ENCODE data around the gene PYM1.

Gene PYM1

GRCh38 chr12:55927588-55928502, at the start of gene PYM1:
Gene PYM1 (minus strand): TSS chr12:55927894. CDS start chr12:55927761, 133 bp downstream.
- peak; percentile 79 to 81 for DNase-seq (ENCODE audit: low read depth in 2 of 2)
- H3K4me3 ChIP-seq (replicated peaks in 1 of 2; ENCODE audit: low read depth in 2 of 2, low read length in 2 of 2) = peak within 1 kb of the TSS; percentile 89 to 93
- TF ChIP-seq, protein P1, sequence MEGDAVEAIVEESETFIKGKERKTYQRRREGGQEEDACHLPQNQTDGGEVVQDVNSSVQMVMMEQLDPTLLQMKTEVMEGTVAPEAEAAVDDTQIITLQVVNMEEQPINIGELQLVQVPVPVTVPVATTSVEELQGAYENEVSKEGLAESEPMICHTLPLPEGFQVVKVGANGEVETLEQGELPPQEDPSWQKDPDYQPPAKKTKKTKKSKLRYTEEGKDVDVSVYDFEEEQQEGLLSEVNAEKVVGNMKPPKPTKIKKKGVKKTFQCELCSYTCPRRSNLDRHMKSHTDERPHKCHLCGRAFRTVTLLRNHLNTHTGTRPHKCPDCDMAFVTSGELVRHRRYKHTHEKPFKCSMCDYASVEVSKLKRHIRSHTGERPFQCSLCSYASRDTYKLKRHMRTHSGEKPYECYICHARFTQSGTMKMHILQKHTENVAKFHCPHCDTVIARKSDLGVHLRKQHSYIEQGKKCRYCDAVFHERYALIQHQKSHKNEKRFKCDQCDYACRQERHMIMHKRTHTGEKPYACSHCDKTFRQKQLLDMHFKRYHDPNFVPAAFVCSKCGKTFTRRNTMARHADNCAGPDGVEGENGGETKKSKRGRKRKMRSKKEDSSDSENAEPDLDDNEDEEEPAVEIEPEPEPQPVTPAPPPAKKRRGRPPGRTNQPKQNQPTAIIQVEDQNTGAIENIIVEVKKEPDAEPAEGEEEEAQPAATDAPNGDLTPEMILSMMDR (IDR thresholded peaks at IDR 0.05; ENCODE audit: low read depth, low read length) = no peak

- peak; percentile 58 to 59 for DNase-seq (ENCODE audit: low read depth in 2 of 2)
These were observed 46.6 kb upstream of the PYM1 start for GRCh38 chr12:55974308-55974730.

GRCh38 chr12:55973599-55974307, 46.1 kb upstream of the PYM1 start, which contains the start of gene RAB5B:
Gene RAB5B (plus strand): TSS chr12:55974078. CDS start chr12:55986961, 12,883 bp downstream.
- H3K4me3 ChIP-seq (replicated peaks in 1 of 2; ENCODE audit: low read depth in 2 of 2, low read length in 2 of 2) = peak within 1 kb of the TSS; percentile 97
- TF ChIP-seq, protein P1 (IDR thresholded peaks at IDR 0.05; ENCODE audit: low read depth, low read length) = peak; percentile 29
- DNase-seq (ENCODE audit: low read depth in 2 of 2) = peak; percentile 100

More at GRCh38 chr12:55974308-55974730, 46.6 kb upstream of the PYM1 start:
- TF ChIP-seq, protein P1 (IDR thresholded peaks at IDR 0.05; ENCODE audit: low read depth, low read length) = no peak
- peak overlapping the region; percentile 97 for H3K4me3 ChIP-seq (replicated peaks in 1 of 2; ENCODE audit: low read depth in 2 of 2, low read length in 2 of 2)

GRCh38 chr12:55972911-55973598, 45.4 kb upstream of the PYM1 start:
- DNase-seq (ENCODE audit: low read depth in 2 of 2) = peak in 1 of 2 donors; percentile 66
- TF ChIP-seq, protein P1 (IDR thresholded peaks at IDR 0.05; ENCODE audit: low read depth, low read length) = no peak
- H3K4me3 ChIP-seq (replicated peaks in 1 of 2; ENCODE audit: low read depth in 2 of 2, low read length in 2 of 2) = peak overlapping the region; percentile 61 to 69

DNA sequence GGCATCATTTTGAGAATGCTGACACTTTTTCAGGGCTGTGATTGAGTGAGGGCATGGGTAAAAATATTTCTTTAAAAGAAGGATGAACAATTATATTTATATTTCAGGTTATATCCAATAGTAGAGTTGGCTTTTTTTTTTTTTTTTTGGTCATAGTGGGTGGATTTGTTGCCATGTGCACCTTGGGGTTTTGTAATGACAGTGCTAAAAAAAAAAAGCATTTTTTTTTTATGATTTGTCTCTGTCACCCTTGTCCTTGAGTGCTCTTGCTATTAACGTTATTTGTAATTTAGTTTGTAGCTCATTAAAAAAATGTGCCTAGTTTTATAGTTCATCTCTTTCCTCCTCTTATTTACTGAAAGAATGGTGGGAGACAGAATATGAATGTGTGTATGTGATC, 44.8 kb upstream of the PYM1 start:
- DNase-seq (ENCODE audit: low read depth in 2 of 2) = no peak
- H3K4me3 ChIP-seq (replicated peaks in 1 of 2; ENCODE audit: low read depth in 2 of 2, low read length in 2 of 2) = peak overlapping the region; percentile 61 to 69
- TF ChIP-seq, protein P1 (IDR thresholded peaks at IDR 0.05; ENCODE audit: low read depth, low read length) = no peak

DNA sequence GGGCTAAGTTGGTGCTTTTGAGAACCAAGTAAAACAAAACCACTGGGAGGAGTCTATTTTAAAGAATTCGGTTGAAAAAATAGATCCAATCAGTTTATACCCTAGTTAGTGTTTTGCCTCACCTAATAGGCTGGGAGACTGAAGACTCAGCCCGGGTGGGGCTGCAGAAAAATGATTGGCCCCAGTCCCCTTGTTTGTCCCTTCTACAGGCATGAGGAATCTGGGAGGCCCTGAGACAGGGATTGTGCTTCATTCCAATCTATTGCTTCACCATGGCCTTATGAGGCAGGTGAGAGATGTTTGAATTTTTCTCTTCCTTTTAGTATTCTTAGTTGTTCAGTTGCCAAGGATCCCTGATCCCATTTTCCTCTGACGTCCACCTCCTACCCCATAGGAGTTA, 44.3 kb upstream of the PYM1 start:
- peak; percentile 75 to 89 for DNase-seq (ENCODE audit: low read depth in 2 of 2)
- H3K4me3 ChIP-seq (replicated peaks in 1 of 2; ENCODE audit: low read depth in 2 of 2, low read length in 2 of 2) = peak overlapping the region in 1 of 2 donors; percentile 27
- TF ChIP-seq, protein P1 (IDR thresholded peaks at IDR 0.05; ENCODE audit: low read depth, low read length) = no peak
